Measurements from ENCODE around the gene LRFN3.
"Not testable (repeated sequence)": the region's sequence is repeated elsewhere in the genome, so short reads cannot be mapped to it uniquely, and the experiment has no call there.

Gene LRFN3

GRCh38 chr19:35943321-35944301 is 7.4 kb downstream of the LRFN3 start:
- Histone ChIP-seq H3K27me3 (ENCODE audit: control insufficient read depth, insufficient read depth, low read length) (no peaks in the 10 kb centered on the region), H3K4me3 (ENCODE audit: low read length) (no peak overlapping the region), H3K27ac (ENCODE audit: low read length) (no peak overlapping the region), H3K36me3 (ENCODE audit: control insufficient read depth, low read depth, low read length) (no peaks in the 10 kb centered on the region), H3K9me3 (ENCODE audit: control insufficient read depth, low read depth, low read length) (no peaks in the 10 kb centered on the region), H3K9ac (ENCODE audit: low read length) (no peak overlapping the region), H3K4me1 (ENCODE audit: control insufficient read depth, low read depth, low read length) (no peaks in the 10 kb centered on the region)

- peaks cover 3% of the 10 kb centered on the region for H3K4me1 ChIP-seq (ENCODE audit: control insufficient read depth, low read depth, low read length)
- H3K4me3 ChIP-seq (ENCODE audit: low read length): no peak overlapping the region
- H3K9me3 ChIP-seq (ENCODE audit: control insufficient read depth, low read depth, low read length): no peaks in the 10 kb centered on the region
- H3K27ac ChIP-seq (ENCODE audit: low read length): no peak overlapping the region
- H3K36me3 ChIP-seq (ENCODE audit: control insufficient read depth, low read depth, low read length): no peaks in the 10 kb centered on the region
- no peaks in the 10 kb centered on the region for H3K27me3 ChIP-seq (ENCODE audit: control insufficient read depth, insufficient read depth, low read length)
- H3K9ac ChIP-seq (ENCODE audit: low read length): no peak overlapping the region
Measured at GRCh38 chr19:35944556-35944955, 8.4 kb downstream of the LRFN3 start.

- H3K9ac ChIP-seq (ENCODE audit: low read length): no peak overlapping the region
- H3K4me1 ChIP-seq (ENCODE audit: control insufficient read depth, low read depth, low read length): peaks cover 3% of the 10 kb centered on the region
- H3K27ac ChIP-seq (ENCODE audit: low read length): no peak overlapping the region
- H3K4me3 ChIP-seq (ENCODE audit: low read length): no peak overlapping the region
- no peaks in the 10 kb centered on the region for H3K36me3 ChIP-seq (ENCODE audit: control insufficient read depth, low read depth, low read length)
- H3K27me3 ChIP-seq (ENCODE audit: control insufficient read depth, insufficient read depth, low read length): no peaks in the 10 kb centered on the region
- H3K9me3 ChIP-seq (ENCODE audit: control insufficient read depth, low read depth, low read length): no peaks in the 10 kb centered on the region
Measured at GRCh38 chr19:35945121-35945790, 9.1 kb downstream of the LRFN3 start.

- Histone ChIP-seq H3K27ac (ENCODE audit: low read length) (no peak overlapping the region), H3K9ac (ENCODE audit: low read length) (no peak overlapping the region), H3K9me3 (ENCODE audit: control insufficient read depth, low read depth, low read length) (no peaks in the 10 kb centered on the region), H3K4me3 (ENCODE audit: low read length) (no peak overlapping the region), H3K27me3 (ENCODE audit: control insufficient read depth, insufficient read depth, low read length) (no peaks in the 10 kb centered on the region), H3K4me1 (ENCODE audit: control insufficient read depth, low read depth, low read length) (peaks cover 3% of the 10 kb centered on the region), H3K36me3 (ENCODE audit: control insufficient read depth, low read depth, low read length) (no peaks in the 10 kb centered on the region)
Measured at GRCh38 chr19:35946203-35946602, 10.0 kb downstream of the LRFN3 start.

GRCh38 chr19:35949131-35949530 is 13.0 kb downstream of the LRFN3 start:
- Histone ChIP-seq H3K9ac (ENCODE audit: low read length) (no peak overlapping the region), H3K4me1 (ENCODE audit: control insufficient read depth, low read depth, low read length) (peaks cover 3% of the 10 kb centered on the region), H3K4me3 (ENCODE audit: low read length) (no peak overlapping the region), H3K9me3 (ENCODE audit: control insufficient read depth, low read depth, low read length) (no peaks in the 10 kb centered on the region), H3K27me3 (ENCODE audit: control insufficient read depth, insufficient read depth, low read length) (no peaks in the 10 kb centered on the region), H3K27ac (ENCODE audit: low read length) (no peak overlapping the region), H3K36me3 (ENCODE audit: control insufficient read depth, low read depth, low read length) (no peaks in the 10 kb centered on the region)

GRCh38 chr19:35955881-35956634 is 19.9 kb downstream of the LRFN3 start:
- no peaks in the 10 kb centered on the region for H3K9me3 ChIP-seq (ENCODE audit: control insufficient read depth, low read depth, low read length)
- H3K9ac ChIP-seq (ENCODE audit: low read length): no peak overlapping the region
- no peaks in the 10 kb centered on the region for H3K36me3 ChIP-seq (ENCODE audit: control insufficient read depth, low read depth, low read length)
- no peaks in the 10 kb centered on the region for H3K4me1 ChIP-seq (ENCODE audit: control insufficient read depth, low read depth, low read length)
- H3K4me3 ChIP-seq (ENCODE audit: low read length): no peak overlapping the region
- H3K27me3 ChIP-seq (ENCODE audit: control insufficient read depth, insufficient read depth, low read length): peaks cover 39% of the 10 kb centered on the region
- no peak overlapping the region for H3K27ac ChIP-seq (ENCODE audit: low read length)

- not testable (repeated sequence) for H3K27ac ChIP-seq (ENCODE audit: low read length); H3K9me3 ChIP-seq (ENCODE audit: control insufficient read depth, low read depth, low read length); H3K4me3 ChIP-seq (ENCODE audit: low read length); H3K4me1 ChIP-seq (ENCODE audit: control insufficient read depth, low read depth, low read length); H3K36me3 ChIP-seq (ENCODE audit: control insufficient read depth, low read depth, low read length); H3K9ac ChIP-seq (ENCODE audit: low read length)
- peaks cover 39% of the 10 kb centered on the region for H3K27me3 ChIP-seq (ENCODE audit: control insufficient read depth, insufficient read depth, low read length)
Measured at GRCh38 chr19:35957411-35957810, 21.2 kb downstream of the LRFN3 start.

- Histone ChIP-seq H3K4me3 (ENCODE audit: low read length) (peak overlapping the region; percentile 24), H3K27me3 (ENCODE audit: control insufficient read depth, insufficient read depth, low read length) (peaks cover 44% of the 10 kb centered on the region)
Measured at GRCh38 chr19:35958660-35959039, 22.5 kb downstream of the LRFN3 start.

GRCh38 chr19:35959040-35959967 is 23.1 kb downstream of the LRFN3 start:
- Histone ChIP-seq H3K9me3 (ENCODE audit: control insufficient read depth, low read depth, low read length) (no peaks in the 10 kb centered on the region), H3K36me3 (ENCODE audit: control insufficient read depth, low read depth, low read length) (no peaks in the 10 kb centered on the region), H3K4me3 (ENCODE audit: low read length) (peak overlapping the region; percentile 24), H3K27ac (ENCODE audit: low read length) (no peak overlapping the region), H3K4me1 (ENCODE audit: control insufficient read depth, low read depth, low read length) (no peaks in the 10 kb centered on the region), H3K9ac (ENCODE audit: low read length) (no peak overlapping the region), H3K27me3 (ENCODE audit: control insufficient read depth, insufficient read depth, low read length) (peaks cover 44% of the 10 kb centered on the region)

More at GRCh38 chr19:35958660-35959039, 22.5 kb downstream of the LRFN3 start:
- no peaks in the 10 kb centered on the region for H3K9me3 ChIP-seq (ENCODE audit: control insufficient read depth, low read depth, low read length)
- H3K4me1 ChIP-seq (ENCODE audit: control insufficient read depth, low read depth, low read length): no peaks in the 10 kb centered on the region
- no peaks in the 10 kb centered on the region for H3K36me3 ChIP-seq (ENCODE audit: control insufficient read depth, low read depth, low read length)
- H3K27ac ChIP-seq (ENCODE audit: low read length): no peak overlapping the region
- no peak overlapping the region for H3K9ac ChIP-seq (ENCODE audit: low read length)

GRCh38 chr19:35959968-35960320 is 23.8 kb downstream of the LRFN3 start:
- no peak overlapping the region for H3K9ac ChIP-seq (ENCODE audit: low read length)
- no peak overlapping the region for H3K27ac ChIP-seq (ENCODE audit: low read length)
- peaks cover 44% of the 10 kb centered on the region for H3K27me3 ChIP-seq (ENCODE audit: control insufficient read depth, insufficient read depth, low read length)
- no peaks in the 10 kb centered on the region for H3K9me3 ChIP-seq (ENCODE audit: control insufficient read depth, low read depth, low read length)
- H3K4me1 ChIP-seq (ENCODE audit: control insufficient read depth, low read depth, low read length): no peaks in the 10 kb centered on the region
- no peaks in the 10 kb centered on the region for H3K36me3 ChIP-seq (ENCODE audit: control insufficient read depth, low read depth, low read length)
- H3K4me3 ChIP-seq (ENCODE audit: low read length): no peak overlapping the region
